ENCODE measurements around the gene CLEC9A.

CLEC9A gene

GRCh38 chr12:10052193-10052913, 21.9 kb downstream of the CLEC9A start:
- peak; percentile 45 for DNase-seq (ENCODE audit: low read depth, low spot score)
- H3K4me3 ChIP-seq (ENCODE audit: low read length), result no peak overlapping the region

GRCh38 chr12:10058387-10058786, 27.9 kb downstream of the CLEC9A start:
- DNase-seq (ENCODE audit: low read depth, low spot score), result no peak
- no peak overlapping the region for H3K4me3 ChIP-seq (ENCODE audit: low read length)

- H3K4me3 ChIP-seq (ENCODE audit: low read length), result no peak overlapping the region
- no peak for DNase-seq (ENCODE audit: low read depth, low spot score)
Observed at GRCh38 chr12:10065241-10065640, 34.8 kb downstream of the CLEC9A start.

GRCh38 chr12:10067264-10067663, 36.8 kb downstream of the CLEC9A start:
- H3K4me3 ChIP-seq (ENCODE audit: low read length), result no peak overlapping the region
- DNase-seq (ENCODE audit: low read depth, low spot score), result no peak

- no peak overlapping the region for H3K4me3 ChIP-seq (ENCODE audit: low read length)
- no peak for DNase-seq (ENCODE audit: low read depth, low spot score)
Observed at GRCh38 chr12:10067942-10068341, 37.5 kb downstream of the CLEC9A start.

- DNase-seq (ENCODE audit: low read depth, low spot score), result no peak
- no peak overlapping the region for H3K4me3 ChIP-seq (ENCODE audit: low read length)
Observed at GRCh38 chr12:10068644-10069043, 38.2 kb downstream of the CLEC9A start.

GRCh38 chr12:10069099-10069498, 38.6 kb downstream of the CLEC9A start:
- no peak for DNase-seq (ENCODE audit: low read depth, low spot score)
- no peak overlapping the region for H3K4me3 ChIP-seq (ENCODE audit: low read length)

GRCh38 chr12:10069976-10070375, 39.5 kb downstream of the CLEC9A start:
- no peak for DNase-seq (ENCODE audit: low read depth, low spot score)

GRCh38 chr12:10070380-10070779, 39.9 kb downstream of the CLEC9A start:
- no peak overlapping the region for H3K4me3 ChIP-seq (ENCODE audit: low read length)
- DNase-seq (ENCODE audit: low read depth, low spot score), result no peak

More at GRCh38 chr12:10069976-10070375, 39.5 kb downstream of the CLEC9A start:
- no peak overlapping the region for H3K4me3 ChIP-seq (ENCODE audit: low read length)

- H3K4me3 ChIP-seq (ENCODE audit: low read length), result no peak overlapping the region
- DNase-seq (ENCODE audit: low read depth, low spot score), result no peak
Observed at GRCh38 chr12:10072131-10072530, 41.6 kb downstream of the CLEC9A start.

- no peak overlapping the region for H3K4me3 ChIP-seq (ENCODE audit: low read length)
- no peak for DNase-seq (ENCODE audit: low read depth, low spot score)
Observed at GRCh38 chr12:10073261-10073660, 42.8 kb downstream of the CLEC9A start.

- no peak for DNase-seq (ENCODE audit: low read depth, low spot score)
- H3K4me3 ChIP-seq (ENCODE audit: low read length), result no peak overlapping the region
Observed at GRCh38 chr12:10075451-10075850, 45.0 kb downstream of the CLEC9A start.

- DNase-seq (ENCODE audit: low read depth, low spot score), result no peak
Observed at GRCh38 chr12:10082117-10082874, 51.8 kb downstream of the CLEC9A start.

GRCh38 chr12:10084733-10085132, 54.3 kb downstream of the CLEC9A start:
- no peak overlapping the region for H3K4me3 ChIP-seq (ENCODE audit: low read length)
- DNase-seq (ENCODE audit: low read depth, low spot score), result no peak

More at GRCh38 chr12:10082117-10082874, 51.8 kb downstream of the CLEC9A start:
- H3K4me3 ChIP-seq (ENCODE audit: low read length), result no peak overlapping the region

GRCh38 chr12:10086387-10086786, 55.9 kb downstream of the CLEC9A start:
- no peak for DNase-seq (ENCODE audit: low read depth, low spot score)
- no peak overlapping the region for H3K4me3 ChIP-seq (ENCODE audit: low read length)

- no peak overlapping the region for H3K4me3 ChIP-seq (ENCODE audit: low read length)
- no peak for DNase-seq (ENCODE audit: low read depth, low spot score)
Observed at GRCh38 chr12:10088031-10088430, 57.5 kb downstream of the CLEC9A start.

- H3K4me3 ChIP-seq (ENCODE audit: low read length), result no peak overlapping the region
- no peak for DNase-seq (ENCODE audit: low read depth, low spot score)
Observed at GRCh38 chr12:10088955-10089900, 58.7 kb downstream of the CLEC9A start.

- H3K4me3 ChIP-seq (ENCODE audit: low read length), result no peak overlapping the region
- no peak for DNase-seq (ENCODE audit: low read depth, low spot score)
Observed at GRCh38 chr12:10094646-10095395, 64.3 kb downstream of the CLEC9A start.

- no peak overlapping the region for H3K4me3 ChIP-seq (ENCODE audit: low read length)
- DNase-seq (ENCODE audit: low read depth, low spot score), result no peak
Observed at GRCh38 chr12:10095971-10096370, 65.5 kb downstream of the CLEC9A start.

All from Jurkat, Clone E6-1 (cell line).